ENCODE data around the gene KDM4C.
A peak's percentile ranks its signal among the peaks of the same experiment; 100 is the strongest.

The KDM4C gene

DNA sequence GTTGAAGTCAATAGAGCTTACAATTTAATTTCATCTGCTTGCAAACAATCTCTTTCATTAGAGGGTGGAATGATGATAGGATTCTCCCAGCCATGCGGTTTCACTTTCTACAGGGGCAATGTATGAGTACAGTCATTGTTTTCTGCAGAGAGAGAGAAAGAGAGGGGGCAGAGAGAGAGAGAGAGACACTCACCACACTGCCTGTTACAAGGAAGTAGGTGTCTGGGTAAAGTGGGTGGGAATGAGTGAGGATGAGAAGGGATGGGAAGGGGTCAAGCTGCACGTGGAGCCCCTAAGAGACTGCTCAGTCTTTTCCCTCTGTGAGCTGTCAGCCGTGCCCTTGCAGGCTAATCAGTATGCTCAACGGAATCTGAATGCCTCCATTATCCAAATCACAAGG lies 454.3 kb downstream of the KDM4C start:
- DNase-seq (ENCODE audit: low read depth), result no peak

DNA sequence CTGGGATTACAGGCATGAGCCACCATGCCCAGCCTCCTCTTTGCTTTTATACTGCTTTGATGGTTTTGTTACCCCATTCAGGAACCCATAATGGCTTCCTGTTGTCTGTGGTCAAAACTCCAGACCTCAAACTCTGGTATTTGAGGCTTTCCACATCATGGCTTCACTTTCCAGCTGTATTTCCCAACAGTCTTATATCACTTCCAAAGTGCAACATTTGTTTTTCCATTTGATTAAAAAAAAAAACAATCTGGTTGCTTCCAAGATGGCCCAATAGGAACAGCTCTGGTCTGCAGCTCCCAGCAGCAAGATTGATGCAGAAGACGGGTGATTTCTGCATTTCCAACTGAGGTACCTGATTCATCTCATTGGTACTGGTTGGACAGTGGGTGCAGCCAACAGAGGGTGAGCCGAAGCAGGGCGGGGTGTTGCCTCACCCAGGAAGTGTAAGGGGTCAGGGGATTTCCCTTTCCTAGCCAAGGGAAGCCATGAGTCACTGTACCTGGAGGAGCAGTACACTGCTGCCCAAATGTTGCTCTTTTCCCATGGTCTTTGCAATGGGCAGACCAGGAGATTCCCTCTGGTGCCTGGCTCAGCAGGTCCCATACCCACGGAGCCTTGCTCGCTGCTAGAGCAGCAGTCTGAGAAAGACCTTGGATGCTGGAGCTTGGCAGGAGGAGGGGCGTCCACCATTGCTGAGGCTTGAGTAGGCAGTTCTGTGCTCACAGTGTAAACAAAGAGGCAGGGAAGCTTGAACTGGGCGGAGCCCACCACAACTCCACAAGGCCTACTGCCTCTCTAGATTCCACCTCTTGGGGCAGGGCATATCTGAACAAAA lies 458.4 kb downstream of the KDM4C start:
- peak; percentile 5 for DNase-seq (ENCODE audit: low read depth)

DNA sequence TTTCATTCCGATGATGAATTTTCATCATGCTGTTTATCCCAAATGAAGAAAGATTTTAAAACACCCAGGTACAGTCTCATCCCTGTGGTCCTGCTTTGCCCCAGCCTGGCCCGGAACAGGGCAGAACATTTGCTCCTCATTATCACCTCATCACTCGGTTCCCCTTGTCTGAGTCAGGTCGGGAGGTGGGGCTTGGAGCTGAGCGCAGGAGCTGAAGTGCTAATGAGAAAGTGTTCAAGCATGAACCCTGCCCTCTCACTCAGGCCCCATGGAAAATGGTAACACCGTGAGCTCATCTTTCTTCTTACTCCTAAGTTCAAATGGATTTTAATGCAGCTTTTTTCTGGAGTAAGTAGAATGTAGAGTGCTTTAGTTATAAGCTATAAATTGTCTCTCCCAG lies 466.2 kb downstream of the KDM4C start:
- no peak for DNase-seq (ENCODE audit: low read depth)

Data from stimulated activated CD4-positive, alpha-beta T cell treated with anti-CD3 and anti-CD28 coated beads, Interleukin-2, amount 100 ng/mL, for 4 hours (primary cell).